PC-9 (cell line): ENCODE data around the gene SLC24A2. TPM values are rescaled to one million over a fixed set of nuclear protein-coding genes. Genes with fewer than 3 reads are reported as not detected.

Experiments used
- BruUV-seq: library from RNA; stranded (reverse); fragments of 400-500 nt; replicated peaks from 2 replicates; lab custom pipeline; 2021; lab: Mats Ljungman, UMichigan
- CTCF ChIA-PET: fragments of 300-600 bp; sonication (Branson Sonifier 250); formaldehyde crosslinking; loops from one replicate; lab custom pipeline; 2022; ENCODE audit warnings: antibody characterized with exemption; lab: Charles Lee
- POLR2A ChIA-PET: fragments of 300-600 bp; sonication (Branson Sonifier 250); formaldehyde crosslinking; loops from one replicate; lab custom pipeline; 2022; ENCODE audit warnings: antibody characterized with exemption; ENCODE audit not compliant: unreplicated experiment; lab: Charles Lee
- DNase-seq, 2 experiments: peaks; one replicate each; pipeline versions ENCODE4 v3.0.0 to v3.0.0-alpha.2; 2015 to 2022; ENCODE audit warnings: mixed read lengths in 1 of 2
- H2AFZ ChIP-seq: fragments of 200-600 bp; sonication (generic); 2 replicates; pipeline ENCODE4 v1.8.1; 2017; ENCODE audit warnings: antibody characterized with exemption
- H3F3A ChIP-seq: fragments of 200-600 bp; sonication (generic); 2 replicates; pipeline ENCODE4 v1.8.1; 2017; ENCODE audit warnings: antibody characterized with exemption, mild to moderate bottlenecking, low read depth; ENCODE audit not compliant: insufficient read depth
- H3K27ac ChIP-seq: fragments of 200-600 bp; sonication (generic); 2 replicates; pipeline ENCODE4 v1.6.1; 2016; ENCODE audit warnings: mixed run types
- H3K27me3 ChIP-seq: fragments of 200-600 bp; sonication (generic); 2 replicates; pipeline ENCODE4 v1.6.1; 2016; ENCODE audit warnings: low read depth, mixed run types; ENCODE audit not compliant: insufficient read depth
- H3K36me3 ChIP-seq: fragments of 200-600 bp; sonication (generic); 2 replicates; pipeline ENCODE4 v1.6.1; 2016; ENCODE audit warnings: low read depth, mixed run types
- H3K4me1 ChIP-seq: fragments of 200-600 bp; sonication (generic); replicated peaks from 2 replicates; pipeline ENCODE4 v1.6.1; 2016; ENCODE audit warnings: mixed run types; ENCODE audit not compliant: insufficient read depth
- H3K4me2 ChIP-seq: fragments of 200-600 bp; sonication (generic); 2 replicates; pipeline ENCODE4 v1.6.1; 2017; ENCODE audit warnings: mixed run types
- H3K4me3 ChIP-seq: fragments of 200-600 bp; sonication (generic); 2 replicates; pipeline ENCODE4 v1.6.1; 2016; ENCODE audit warnings: mixed run types
- H3K79me2 ChIP-seq: fragments of 200-600 bp; sonication (generic); 2 replicates; pipeline ENCODE4 v1.6.1; 2017; ENCODE audit warnings: low read depth, mixed run types
- H3K9me2 ChIP-seq: fragments of 200-600 bp; sonication (generic); 2 replicates; pipeline ENCODE4 v1.8.1; 2017; ENCODE audit warnings: mild to moderate bottlenecking; ENCODE audit not compliant: insufficient read depth
- H3K9me3 ChIP-seq: fragments of 200-600 bp; sonication (generic); 2 replicates; pipeline ENCODE4 v1.8.1; 2016; ENCODE audit warnings: low read depth; ENCODE audit not compliant: insufficient read depth
- H4K20me1 ChIP-seq: fragments of 200-600 bp; sonication (generic); 2 replicates; pipeline ENCODE4 v1.8.1; 2017; ENCODE audit not compliant: insufficient read depth
- EZH2 ChIP-seq: fragments of 200-600 bp; sonication (generic); IDR thresholded peaks from 2 replicates; pipeline ENCODE4 v1.8.0; 2017; ENCODE audit warnings: antibody characterized with exemption, low read depth
- intact Hi-C: fragments of 100-400 bp; cut with micrococcal nuclease; formaldehyde crosslinking; loops from one replicate; pipeline ENCODE4 v1.10.0; 2022; ENCODE audit not compliant: unreplicated experiment
- total RNA-seq: library from RNA; stranded (reverse); gene quantifications from 2 replicates; pipeline ENCODE4 v1.2.3, GENCODE V29; 2021
- TF ChIP-seq, protein P1 (sequence below): fragments of 200-600 bp; sonication (generic); conservative IDR thresholded peaks from 2 replicates; pipeline ENCODE4 v1.6.1; 2017; ENCODE audit warnings: mixed run types, antibody characterized with exemption, mild to moderate bottlenecking, moderate library complexity

SLC24A2 gene
- total RNA-seq, 1 experiment from 2014 or later = not detected

DNA sequence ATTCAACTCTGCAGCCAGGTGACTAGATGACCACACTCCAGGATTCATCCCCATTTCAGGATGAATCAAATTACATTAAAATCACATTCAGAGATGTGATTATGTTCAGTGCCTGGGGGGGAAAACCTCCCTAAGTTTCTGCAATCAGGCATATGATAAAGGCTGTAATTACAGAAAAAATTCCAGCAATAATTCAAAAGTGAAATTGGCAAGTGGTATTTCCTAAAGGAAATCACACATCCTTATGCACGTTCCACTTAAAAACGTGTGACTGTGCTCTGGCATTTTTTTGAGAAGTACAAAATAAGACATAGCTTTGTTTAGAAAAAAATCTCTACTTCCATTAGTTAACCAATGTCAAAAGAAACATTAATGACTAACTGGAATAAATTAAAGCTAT is 5.3 kb downstream of the SLC24A2 start:
- ChIA-PET POLR2A (no interaction called here), CTCF (no interaction called here)
- H3F3A ChIP-seq = no peaks in the 10 kb centered on the region
- H3K9me2 ChIP-seq = no peaks in the 10 kb centered on the region
- TF ChIP-seq, protein P1, sequence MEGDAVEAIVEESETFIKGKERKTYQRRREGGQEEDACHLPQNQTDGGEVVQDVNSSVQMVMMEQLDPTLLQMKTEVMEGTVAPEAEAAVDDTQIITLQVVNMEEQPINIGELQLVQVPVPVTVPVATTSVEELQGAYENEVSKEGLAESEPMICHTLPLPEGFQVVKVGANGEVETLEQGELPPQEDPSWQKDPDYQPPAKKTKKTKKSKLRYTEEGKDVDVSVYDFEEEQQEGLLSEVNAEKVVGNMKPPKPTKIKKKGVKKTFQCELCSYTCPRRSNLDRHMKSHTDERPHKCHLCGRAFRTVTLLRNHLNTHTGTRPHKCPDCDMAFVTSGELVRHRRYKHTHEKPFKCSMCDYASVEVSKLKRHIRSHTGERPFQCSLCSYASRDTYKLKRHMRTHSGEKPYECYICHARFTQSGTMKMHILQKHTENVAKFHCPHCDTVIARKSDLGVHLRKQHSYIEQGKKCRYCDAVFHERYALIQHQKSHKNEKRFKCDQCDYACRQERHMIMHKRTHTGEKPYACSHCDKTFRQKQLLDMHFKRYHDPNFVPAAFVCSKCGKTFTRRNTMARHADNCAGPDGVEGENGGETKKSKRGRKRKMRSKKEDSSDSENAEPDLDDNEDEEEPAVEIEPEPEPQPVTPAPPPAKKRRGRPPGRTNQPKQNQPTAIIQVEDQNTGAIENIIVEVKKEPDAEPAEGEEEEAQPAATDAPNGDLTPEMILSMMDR = no peak
- TF ChIP-seq EZH2 = no peak
- H3K4me3 ChIP-seq = no peak overlapping the region
- no peaks in the 10 kb centered on the region for H3K36me3 ChIP-seq
- 0 out of 2 replicates have a peak, but pooled peaks cover 13% of the 10 kb centered on the region for H3K27me3 ChIP-seq
- DNase-seq = no peak
- no peaks in the 10 kb centered on the region for H4K20me1 ChIP-seq
- BruUV-seq = no TSS peak
- H3K27ac ChIP-seq = no peak overlapping the region
- no peak overlapping the region for H3K4me2 ChIP-seq
- no peaks in the 10 kb centered on the region for H3K4me1 ChIP-seq
- no peaks in the 10 kb centered on the region for H3K79me2 ChIP-seq
- H2AFZ ChIP-seq = no peak overlapping the region
- intact Hi-C loops = no loop called here
- no peaks in the 10 kb centered on the region for H3K9me3 ChIP-seq

- Histone ChIP-seq H3K9me3 (no peaks in the 10 kb centered on the region), H3K4me3 (no peak overlapping the region), H3K27ac (no peak overlapping the region), H3K9me2 (no peaks in the 10 kb centered on the region), H3K4me2 (no peak overlapping the region), H4K20me1 (no peaks in the 10 kb centered on the region), H3K4me1 (no peaks in the 10 kb centered on the region), H3K36me3 (no peaks in the 10 kb centered on the region), H2AFZ (no peak overlapping the region), H3K79me2 (no peaks in the 10 kb centered on the region), H3F3A (no peaks in the 10 kb centered on the region), H3K27me3 (0 out of 2 replicates have a peak, but pooled peaks cover 13% of the 10 kb centered on the region)
- BruUV-seq = no TSS peak
- TF ChIP-seq, protein P1 = no peak
- TF ChIP-seq EZH2 = no peak
- ChIA-PET POLR2A (no interaction called here), CTCF (no interaction called here)
- DNase-seq = no peak
- intact Hi-C loops = no loop called here
These were observed 6.8 kb downstream of the SLC24A2 start for GRCh38 chr9:19782005-19782404.

- Histone ChIP-seq H3K36me3 (no peaks in the 10 kb centered on the region), H3K4me3 (no peak overlapping the region), H3F3A (no peaks in the 10 kb centered on the region), H3K9me3 (no peaks in the 10 kb centered on the region), H3K27me3 (0 out of 2 replicates have a peak, but pooled peaks cover 13% of the 10 kb centered on the region), H2AFZ (no peak overlapping the region), H3K9me2 (no peaks in the 10 kb centered on the region), H3K4me2 (no peak overlapping the region), H3K27ac (no peak overlapping the region), H3K4me1 (no peaks in the 10 kb centered on the region), H4K20me1 (no peaks in the 10 kb centered on the region), H3K79me2 (no peaks in the 10 kb centered on the region)
- POLR2A ChIA-PET = no interaction called here
- DNase-seq = no peak
- CTCF ChIA-PET = no interaction called here
- TF ChIP-seq EZH2 = no peak
- TF ChIP-seq, protein P1 = no peak
- no TSS peak for BruUV-seq
- intact Hi-C loops = no loop called here
These were observed 7.6 kb downstream of the SLC24A2 start for GRCh38 chr9:19781240-19781639.
